RKO (cell line): Measurements from ENCODE around the gene ARSI.

Experiments
- DNase-seq: peaks from one replicate; pipeline ENCODE4 v3.0.0-alpha.2; 2016; ENCODE audit warnings: low spot score

Gene ARSI

DNA sequence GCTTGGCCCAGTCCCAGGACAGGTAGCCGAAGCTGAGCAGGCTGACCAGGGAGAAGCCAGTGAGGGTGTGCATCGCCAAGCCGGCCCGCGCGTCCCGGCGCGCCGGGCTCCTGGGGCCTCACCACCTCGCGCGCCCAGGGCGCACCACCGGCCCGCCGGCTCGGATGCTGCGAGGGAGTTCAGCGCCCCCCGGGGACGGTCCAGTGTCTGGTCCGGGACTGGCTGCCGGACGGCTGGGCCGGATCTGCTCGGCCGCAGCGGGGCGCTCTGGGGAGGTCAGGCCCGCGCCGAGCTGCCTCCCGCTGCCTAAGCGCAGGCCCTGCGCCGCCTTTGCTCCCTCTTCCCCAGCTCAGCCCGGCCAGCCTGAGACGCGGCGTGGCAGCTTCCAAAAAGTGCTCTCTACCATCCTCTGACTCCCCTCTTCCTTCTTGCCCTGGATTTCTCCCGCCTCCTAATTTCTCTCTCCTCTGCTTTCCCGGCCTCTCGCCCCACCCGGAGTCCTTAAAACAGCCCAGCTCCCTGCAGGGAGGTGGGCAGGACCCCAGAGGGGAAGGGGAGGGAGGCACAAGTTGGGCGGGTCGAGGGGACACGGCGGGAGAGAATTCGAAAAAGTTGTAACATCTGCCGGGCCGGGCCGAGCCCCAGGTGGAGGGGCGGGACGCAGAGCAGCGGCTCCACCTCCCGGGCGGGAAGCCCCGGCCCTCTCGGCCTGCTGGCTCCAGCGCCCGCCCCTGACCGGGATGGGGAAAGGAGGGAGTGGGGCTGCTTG is at the start of gene ARSI:
TSS of gene ARSI (minus strand) at position 605 of the 769 bp plus-strand sequence. CDS start at position 73, 532 bp downstream.
- DNase-seq, result no peak

DNA sequence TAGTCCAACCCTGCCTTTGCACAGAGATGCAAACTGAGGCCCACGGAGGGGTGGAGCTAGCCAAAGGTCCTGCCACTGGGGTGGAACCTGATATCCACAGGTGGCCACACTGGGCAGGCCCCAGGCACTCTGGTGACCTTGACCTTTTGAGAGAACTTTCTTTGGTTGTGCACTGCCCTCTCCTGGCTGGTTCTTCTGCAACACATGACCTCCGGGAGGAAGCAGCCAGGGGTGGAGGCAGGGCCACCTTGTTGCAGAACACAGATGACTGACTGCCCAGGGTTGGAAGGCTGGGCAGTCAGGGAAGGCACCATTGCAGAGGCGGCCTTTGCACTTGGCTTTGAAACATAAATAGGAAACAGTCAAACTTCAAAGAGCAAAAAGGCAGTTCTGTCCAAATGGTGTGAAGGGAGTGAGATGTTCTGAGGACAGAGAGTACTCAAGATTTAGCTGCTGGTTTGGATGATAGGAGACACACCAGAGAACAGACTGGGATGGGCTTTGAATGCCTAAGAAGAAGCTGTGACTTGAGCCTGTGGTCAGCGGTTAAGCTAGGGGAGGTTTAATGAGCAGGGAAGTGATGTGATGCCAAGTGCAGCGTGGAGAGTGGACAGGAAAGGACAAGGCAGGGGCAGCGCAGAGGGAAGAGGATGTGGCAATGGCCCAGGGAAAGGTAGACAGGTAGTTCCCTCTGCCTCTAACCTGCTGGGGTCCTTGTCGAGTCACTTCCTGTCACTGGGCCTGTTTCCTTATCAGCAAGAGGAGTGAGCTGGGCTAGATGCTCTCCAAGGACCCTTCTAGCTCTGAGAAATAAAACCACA is 48.0 kb upstream of the ARSI start:
- DNase-seq, result peak; percentile 72

DNA sequence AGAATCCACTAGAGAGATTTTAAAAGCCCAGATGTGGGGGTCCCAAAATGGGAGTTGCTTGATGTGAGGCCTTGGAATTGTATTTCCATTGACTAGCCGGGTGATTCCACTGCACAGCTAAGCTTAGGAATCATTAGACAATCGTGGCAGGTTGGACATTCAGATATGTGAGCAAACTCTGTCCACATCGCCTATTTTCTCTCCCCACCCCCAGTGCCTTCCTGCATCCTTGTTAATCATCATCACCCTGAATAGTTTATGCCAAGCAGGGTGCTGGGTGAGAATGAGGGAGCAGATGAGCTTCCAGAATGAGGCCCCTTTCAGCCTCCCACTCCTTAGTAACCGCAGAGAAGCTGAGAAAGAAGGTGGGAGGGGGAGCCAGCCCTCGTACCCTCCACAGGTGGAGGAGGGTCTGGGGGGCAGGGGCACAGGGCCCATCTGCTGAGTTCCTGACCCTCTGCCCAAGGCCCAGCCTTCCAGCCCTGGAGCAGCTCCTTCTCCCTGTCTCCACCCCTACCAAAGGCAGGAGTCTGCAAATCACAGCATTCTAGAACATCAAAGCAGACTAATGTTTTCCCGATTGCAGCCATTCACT is 47.1 kb upstream of the ARSI start:
- no peak for DNase-seq

DNA sequence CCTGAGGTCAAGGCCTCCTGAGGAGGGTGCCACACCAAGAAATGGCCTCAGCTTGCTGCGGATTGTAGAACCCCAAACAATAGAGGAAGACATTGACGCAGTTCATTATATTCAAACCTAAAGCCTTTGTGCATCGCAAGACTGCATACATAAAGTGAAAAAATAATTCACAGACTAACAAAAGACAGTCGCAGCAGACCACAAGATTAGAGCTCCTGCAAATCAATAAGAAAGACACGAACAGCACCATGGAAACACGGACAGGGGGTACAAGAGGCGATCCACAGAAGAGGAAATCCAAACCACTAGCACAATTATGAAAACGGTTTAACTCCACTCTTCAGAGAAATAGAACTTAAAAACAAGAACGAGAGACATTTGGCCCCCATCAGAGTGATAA is 44.7 kb upstream of the ARSI start:
- DNase-seq, result no peak

DNA sequence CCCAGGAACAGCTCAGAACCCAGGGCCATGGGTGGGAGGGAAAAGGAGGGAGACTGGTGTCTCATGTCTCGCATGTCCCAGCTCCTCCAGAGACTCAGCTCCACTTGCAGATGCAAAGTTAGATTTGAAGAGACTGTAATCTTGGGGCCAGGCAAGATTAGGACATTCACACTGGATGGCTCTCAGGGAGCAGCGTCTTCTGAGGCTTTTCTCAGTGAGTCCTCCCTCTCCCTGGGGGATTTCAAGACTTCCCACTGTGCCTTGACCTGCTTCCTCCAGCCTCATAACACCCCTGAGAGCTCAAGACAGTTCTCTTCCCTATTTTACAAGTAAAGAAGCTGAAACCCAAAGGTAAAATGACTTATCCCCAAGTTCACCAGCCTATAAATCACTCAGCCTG is 44.3 kb upstream of the ARSI start:
- DNase-seq, result no peak

DNA sequence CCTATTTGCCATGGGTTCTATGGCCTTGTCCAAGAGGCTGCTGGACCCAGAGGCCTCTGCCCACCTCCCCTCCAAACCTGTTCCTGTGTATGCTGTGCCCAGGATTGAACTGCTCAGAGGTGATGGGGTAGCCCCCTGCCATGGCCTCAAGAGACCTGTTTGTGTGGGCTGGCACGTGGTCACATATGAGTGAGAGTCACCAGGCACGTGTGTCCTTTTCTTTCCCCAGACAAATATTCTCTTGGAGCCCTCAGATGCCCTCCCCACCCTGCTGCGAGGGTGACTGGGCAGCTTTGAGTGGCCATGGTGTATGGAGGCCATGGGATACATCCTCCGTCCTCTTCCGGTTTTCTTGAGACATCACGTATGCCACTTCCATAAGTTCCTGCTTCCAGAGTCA is 43.9 kb upstream of the ARSI start:
- DNase-seq, result no peak

DNA sequence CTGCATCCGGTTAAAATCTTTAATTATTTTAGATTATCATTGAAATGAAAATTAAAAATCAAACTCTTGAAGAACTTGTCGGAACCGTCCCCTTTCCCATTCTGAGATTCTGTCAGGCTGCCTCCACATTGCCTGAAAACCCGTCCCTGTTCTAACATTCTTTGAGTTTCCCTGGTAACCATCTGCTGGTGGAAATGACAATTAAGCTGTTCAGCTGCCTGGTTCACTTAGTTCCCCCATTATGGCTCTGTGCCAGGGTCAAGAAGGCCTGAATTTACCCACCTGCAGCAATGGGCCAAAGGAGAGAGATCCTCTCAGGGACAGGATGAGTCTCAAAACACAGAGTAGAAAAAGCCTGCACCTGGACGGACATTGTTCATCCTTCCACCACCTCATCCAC is 43.0 kb upstream of the ARSI start:
- DNase-seq, result no peak

DNA sequence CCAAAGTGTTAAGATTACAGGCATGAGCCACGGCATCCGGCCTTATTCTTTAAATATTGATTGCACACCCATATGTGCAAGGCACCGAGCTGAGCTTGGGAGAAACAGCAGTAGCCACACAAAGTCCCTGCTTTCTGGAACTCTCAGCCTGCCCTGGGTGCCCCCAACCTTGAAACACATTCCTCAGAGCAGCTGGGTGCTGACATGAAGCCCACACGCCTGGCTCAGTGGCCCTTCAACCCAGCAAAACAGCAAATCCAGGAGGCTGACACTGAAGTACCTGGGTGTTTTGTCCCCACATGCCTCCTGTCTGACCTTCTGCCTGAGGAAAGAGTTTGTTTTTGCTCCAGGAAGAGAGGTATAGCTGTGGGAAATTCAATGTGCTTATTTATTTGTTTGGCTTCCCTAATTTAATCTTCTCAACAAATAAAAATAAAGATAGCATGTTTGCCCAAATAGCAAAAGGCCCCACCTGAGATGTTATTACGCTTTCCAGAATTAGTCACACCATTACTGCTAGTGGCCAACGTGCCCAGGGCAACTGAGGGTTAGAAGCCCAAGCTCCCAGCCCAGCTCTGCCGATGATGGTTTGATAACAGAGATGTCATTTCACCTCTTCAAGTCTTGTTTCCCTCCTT is 41.4 kb upstream of the ARSI start:
- no peak for DNase-seq

DNA sequence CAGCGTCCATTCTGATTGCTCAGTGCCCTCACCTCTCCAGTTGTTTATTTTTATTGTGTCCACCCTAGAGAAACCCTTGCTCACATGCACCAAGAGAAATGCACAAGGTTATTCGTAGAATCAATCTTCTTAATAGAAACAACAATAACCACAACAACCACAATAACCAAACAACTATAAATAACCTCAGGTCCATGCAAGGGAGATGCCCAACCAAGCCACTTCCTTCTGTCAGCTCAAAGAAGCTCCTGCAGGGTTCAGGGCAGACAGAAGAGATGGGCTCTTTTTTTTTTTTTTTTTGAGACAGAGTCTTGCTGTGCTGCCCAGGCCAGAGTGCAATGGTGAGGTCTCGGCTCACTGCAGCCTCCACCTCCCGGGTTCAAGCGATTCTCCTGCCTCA is 39.9 kb upstream of the ARSI start:
- DNase-seq, result no peak

DNA sequence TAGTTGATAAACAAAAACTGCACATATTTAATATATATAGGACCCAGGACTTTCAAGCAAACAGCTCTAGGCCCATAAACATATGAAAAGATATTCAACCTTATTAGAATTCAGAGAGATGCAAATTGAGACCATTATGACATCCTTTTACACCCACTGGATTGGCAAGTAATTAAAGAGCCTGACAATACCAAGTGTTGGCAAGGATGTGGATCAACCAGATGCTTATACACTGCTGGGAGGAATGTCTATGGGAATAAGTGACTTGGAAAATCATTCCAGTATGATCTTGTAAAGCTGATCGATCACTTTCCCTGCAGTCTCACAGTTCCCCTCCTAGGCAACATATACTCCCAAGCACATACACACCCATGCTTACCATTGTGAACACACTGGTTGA is 39.3 kb upstream of the ARSI start:
- DNase-seq, result no peak

DNA sequence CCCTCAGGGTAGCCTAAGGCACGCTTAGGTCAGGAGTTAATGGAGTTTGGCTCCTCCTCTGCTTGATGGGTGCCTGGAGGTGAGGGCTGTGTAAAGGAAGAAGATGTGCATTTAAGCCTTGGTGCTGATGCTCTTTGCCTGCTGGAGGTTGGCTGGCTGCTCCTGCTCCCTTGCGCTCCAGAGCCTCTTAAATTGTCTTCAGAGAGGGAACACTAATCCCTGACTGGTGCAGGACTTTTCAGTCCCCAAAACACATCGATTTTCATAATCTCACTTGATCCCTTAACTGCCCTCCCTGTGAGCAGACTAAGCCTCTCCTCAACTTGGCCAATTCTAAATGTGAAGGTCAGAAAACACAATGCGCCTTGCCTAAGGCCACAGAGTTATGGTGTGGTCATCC is 38.6 kb upstream of the ARSI start:
- no peak for DNase-seq

DNA sequence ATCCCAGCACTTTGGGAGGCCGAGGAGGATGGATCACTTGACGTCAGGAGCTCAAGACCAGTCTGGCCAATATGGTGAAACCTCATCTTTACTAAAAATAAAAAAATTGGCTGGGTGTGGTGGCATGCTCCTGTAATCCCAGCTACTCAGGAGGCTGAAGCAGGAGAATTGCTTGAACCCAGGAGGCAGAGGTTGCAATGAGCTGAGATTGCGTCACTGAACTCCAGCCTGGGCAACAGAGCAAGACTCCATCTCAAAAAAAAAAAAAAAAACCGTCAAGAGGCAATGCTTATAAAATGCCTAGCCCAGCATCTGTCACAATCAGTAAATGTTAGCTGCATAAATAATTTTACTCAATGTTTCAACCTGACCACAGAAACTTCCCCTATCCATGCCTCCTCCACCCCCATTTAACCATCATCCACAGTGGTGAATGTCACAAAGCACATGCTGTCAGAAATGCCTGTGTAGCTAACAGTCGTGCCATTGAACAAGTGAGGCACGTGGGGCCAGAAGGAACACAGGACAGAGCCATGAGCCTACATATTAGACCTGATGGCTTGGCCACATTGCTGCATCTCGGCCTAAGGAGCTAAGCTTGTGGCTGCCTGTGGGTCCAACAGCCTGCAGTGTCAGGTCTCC is 38.0 kb upstream of the ARSI start:
- no peak for DNase-seq

DNA sequence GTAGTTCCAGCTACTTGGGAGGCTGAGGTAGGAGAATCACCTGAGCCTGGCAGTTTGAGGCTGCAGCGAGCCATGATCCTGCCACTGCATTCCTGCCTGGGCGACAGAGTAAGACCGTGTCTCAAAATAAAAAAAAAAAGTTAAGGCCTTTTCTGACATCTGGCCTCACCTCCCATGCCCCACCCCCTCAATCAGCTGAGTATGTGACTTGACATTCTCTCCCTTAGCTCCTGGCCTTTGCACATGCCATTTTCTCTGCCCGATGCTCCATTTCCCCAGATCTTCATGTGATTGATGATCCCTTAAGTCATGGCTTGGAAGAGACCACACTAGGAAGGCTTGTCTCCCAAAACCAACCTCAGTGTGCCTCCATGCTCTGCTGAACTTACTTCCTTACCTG is 37.1 kb upstream of the ARSI start:
- no peak for DNase-seq

DNA sequence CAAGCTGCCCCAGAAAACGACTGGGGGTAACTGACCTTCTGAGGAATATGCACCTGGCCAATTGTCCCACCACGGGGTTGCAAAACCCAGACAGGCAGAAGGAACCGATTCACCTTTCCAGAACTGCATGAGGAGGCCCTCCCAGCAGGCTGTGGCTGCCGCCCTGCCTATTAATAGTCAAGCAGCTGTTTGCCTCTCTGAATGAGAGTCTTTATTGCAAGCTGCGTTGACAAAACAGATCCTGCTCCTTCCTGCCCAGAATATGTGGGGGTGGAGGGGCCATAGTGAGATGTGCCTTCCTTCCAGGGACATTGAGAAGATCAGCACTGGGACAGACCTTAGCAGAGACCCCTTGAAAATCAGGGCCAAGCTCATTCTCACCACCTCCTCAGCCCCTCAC is 36.5 kb upstream of the ARSI start:
- DNase-seq, result no peak

DNA sequence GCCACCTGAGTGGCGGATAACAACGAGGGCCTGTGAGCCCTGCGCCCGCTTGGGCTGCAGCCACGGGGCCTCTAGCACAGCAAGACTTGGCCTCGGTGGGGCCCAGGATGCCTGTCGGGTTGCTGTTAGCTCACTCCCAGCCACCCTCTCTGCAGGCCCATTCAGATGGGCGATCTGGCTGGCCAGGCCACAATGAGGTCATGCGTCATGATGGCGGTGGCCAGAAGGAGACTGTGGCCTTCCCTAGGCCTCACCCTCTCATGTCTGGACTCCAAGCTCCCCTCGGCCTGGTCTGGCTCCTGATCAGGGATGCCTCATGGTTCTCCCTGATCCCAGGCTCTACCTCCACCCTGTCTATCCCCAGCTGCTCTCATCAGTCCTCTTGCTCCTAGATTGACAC is 35.8 kb upstream of the ARSI start:
- no peak for DNase-seq

DNA sequence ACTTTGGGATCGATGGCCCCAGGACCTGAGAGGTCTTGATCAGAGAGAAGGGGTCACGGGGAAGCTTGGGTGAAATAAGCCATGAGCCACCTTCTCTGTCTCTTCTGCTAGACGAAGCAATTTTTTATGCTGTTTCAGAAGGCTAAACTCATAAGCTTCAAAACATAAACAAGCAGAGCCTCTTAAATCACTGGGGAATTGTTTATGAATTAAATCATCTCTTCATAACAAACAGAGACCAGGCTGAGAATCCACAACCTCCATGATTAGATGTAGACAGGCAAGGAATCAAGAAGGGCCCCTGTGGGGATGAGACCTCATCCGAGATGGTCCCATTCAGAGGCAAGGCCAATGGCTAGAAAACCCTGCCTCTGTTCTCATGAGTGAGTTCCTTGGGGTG is 33.1 kb upstream of the ARSI start:
- no peak for DNase-seq

DNA sequence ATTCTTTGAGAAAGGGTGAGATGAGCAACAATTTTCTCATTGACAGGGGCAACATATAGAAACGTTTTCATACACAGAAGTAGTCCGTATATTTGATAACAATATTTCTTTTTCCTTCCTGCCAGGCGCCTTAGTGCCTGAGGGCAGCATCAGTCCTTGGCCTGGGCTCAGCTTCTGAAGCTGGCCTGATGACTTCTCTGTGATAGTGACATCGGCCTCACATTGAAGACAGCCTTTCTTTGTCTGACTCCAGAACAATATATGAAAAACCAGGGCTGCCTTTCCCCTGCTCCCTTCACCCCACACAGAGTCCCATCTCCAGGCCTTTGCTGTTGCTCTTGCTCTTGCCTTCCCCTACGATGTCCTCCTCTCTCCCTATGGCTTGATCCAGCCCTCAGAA is 30.7 kb upstream of the ARSI start:
- DNase-seq, result no peak

DNA sequence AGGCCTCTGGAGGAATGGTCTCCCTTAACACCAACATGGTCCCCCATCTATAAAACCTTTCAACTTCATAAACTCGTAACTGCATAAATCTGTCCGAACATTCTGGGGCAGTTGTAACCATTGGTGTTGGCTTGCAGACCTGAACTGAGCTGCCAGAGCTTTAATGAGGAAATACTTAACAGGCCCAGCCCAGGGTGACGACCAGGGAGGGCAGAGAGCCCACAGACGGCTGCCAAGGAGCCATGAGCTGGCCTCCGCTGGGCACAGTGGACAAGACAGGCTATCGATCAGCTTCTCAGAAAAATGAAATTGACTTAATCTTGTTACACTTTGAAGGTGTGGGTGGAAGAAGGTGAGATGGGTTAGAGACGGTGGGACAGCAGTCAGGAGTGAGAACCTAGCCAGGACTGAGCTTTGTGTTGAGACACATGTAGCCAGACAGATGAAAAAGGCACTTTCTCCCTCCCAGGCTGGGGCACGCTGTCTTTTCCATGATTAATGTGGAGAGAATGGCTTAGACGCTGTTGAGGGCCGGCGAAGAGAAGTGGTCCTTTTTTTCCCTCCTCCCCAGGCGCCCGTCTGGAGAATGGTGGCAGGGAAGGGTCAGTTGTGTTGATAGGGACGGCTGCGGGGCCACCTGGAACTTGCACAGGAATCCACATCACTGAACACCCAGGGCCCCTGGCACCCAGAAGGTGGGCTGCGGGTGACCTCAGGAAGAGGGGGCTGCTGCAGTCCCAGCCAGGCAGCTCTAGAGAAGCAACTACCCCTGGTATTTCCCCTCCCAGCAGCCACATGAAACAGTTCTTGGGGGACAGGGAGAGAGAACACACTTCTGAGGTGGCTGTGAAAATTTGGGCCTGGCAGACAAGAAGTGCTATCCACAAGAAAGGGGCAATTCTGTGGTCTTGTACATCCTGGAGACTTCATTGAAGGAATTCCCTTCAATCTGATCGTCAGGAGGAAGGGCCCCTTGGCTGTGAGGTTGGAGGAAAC is 27.5 kb upstream of the ARSI start:
- DNase-seq, result no peak

DNA sequence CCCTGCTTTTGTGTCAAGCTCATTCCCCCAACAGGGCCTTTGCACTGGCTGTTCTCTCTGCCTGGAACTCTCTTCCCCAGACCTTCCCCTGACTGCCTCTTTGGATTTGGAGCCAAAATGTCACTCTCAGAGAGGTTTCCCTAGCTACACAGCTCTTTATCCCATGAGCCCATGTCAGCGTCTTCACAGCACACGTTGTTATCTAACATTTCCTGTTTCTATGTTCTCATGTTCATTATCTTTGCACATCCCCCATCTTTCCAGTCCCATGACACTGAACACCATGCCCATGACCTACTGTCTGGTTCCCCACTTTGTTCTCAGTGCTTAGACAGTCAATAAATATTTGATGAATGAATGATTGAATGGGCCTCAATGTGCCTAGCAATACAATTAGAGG is 26.3 kb upstream of the ARSI start:
- no peak for DNase-seq

DNA sequence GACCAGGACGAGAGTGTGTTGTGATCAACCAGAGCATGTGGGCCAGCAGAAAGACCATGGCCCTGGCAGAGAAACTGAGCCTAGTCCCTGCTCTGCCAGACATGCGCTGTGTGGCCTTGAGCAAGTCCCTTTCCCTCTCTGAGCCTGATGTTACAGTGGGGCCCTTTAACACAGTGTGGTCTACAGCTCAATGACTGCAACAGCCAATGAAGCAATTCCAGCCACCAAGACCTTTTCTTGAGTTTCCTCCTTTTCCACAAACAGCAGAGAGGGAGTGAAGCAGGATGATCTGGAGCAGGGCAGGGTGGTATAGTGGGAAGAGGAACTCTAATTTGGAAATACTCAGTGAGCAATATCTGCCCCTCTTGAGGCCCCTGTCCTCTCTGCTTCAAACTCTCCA is 25.8 kb upstream of the ARSI start:
- no peak for DNase-seq

DNA sequence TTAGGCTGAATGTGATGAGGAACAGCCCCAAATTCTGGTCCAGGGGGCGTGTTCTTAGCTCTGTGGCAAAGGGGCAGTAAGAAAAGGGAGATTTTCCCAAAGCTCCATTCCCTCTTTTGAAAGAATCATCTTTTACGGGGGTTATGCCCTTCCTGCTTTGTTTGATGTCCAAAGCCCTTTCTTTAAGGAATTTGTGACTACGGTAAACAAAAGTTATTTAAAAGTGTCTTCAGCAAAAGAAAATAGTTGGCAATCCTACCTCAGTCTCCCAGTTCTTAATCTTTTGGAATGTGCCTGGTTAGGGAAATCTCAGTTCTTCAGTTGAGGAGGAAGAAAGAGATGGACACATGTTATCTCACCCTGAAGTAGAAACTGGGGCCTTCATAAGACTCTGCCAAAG is 24.4 kb upstream of the ARSI start:
- DNase-seq, result no peak
